Fibroblast of skin of back (primary cell): Measurements from ENCODE around the gene IGSF22.

Experiments used
- DNase-seq: peaks from one replicate; pipeline ENCODE4 v3.0.0-alpha.2; 2013

IGSF22 gene

GRCh38 chr11:18713646-18714442, 12.1 kb downstream of the IGSF22 start:
- DNase-seq = no peak

GRCh38 chr11:18710545-18710944, 15.4 kb downstream of the IGSF22 start:
- DNase-seq = no peak

GRCh38 chr11:18709414-18709813, 16.6 kb downstream of the IGSF22 start:
- DNase-seq = no peak

- no peak for DNase-seq
Observed at GRCh38 chr11:18707811-18708340, 18.1 kb downstream of the IGSF22 start.

- peak; percentile 38 for DNase-seq
Observed at GRCh38 chr11:18706330-18707243, 19.4 kb downstream of the IGSF22 start.

GRCh38 chr11:18705651-18706281, 20.2 kb downstream of the IGSF22 start:
- no peak for DNase-seq

GRCh38 chr11:18704698-18705097, 21.3 kb downstream of the IGSF22 start:
- DNase-seq = no peak

- no peak for DNase-seq
Observed at GRCh38 chr11:18704045-18704645, 21.8 kb downstream of the IGSF22 start.

GRCh38 chr11:18703001-18703763, 22.8 kb downstream of the IGSF22 start:
- no peak for DNase-seq

GRCh38 chr11:18701614-18702216, 24.3 kb downstream of the IGSF22 start:
- no peak for DNase-seq

- no peak for DNase-seq
Observed at GRCh38 chr11:18700872-18701271, 25.1 kb downstream of the IGSF22 start.

GRCh38 chr11:18700375-18700774, 25.6 kb downstream of the IGSF22 start:
- DNase-seq = no peak

- DNase-seq = no peak
Observed at GRCh38 chr11:18699848-18700261, 26.1 kb downstream of the IGSF22 start.

- no peak for DNase-seq
Observed at GRCh38 chr11:18699269-18699596, 26.8 kb downstream of the IGSF22 start.

GRCh38 chr11:18698341-18699268, 27.4 kb downstream of the IGSF22 start, which contains the start of gene TMEM86A:
TSS of gene TMEM86A (plus strand) at chr11:18698779. CDS start at chr11:18698887, 108 bp downstream.
- DNase-seq = peak; percentile 84

- no peak for DNase-seq
Observed at GRCh38 chr11:18697576-18697975, 28.4 kb downstream of the IGSF22 start.

- peak; percentile 69 for DNase-seq
Observed at GRCh38 chr11:18696638-18697225, 29.3 kb downstream of the IGSF22 start.

- no peak for DNase-seq
Observed at GRCh38 chr11:18692941-18693760, 32.8 kb downstream of the IGSF22 start.
